B cell (primary cell): Measurements from ENCODE around the gene PNKD.

Experiments used
- EZH2 ChIP-seq: IDR thresholded peaks from 2 replicates; pipeline ENCODE4 v1.6.1; 2012; ENCODE audit warnings: borderline replicate concordance, low read depth, mild to moderate bottlenecking, moderate library complexity, low read length; ENCODE audit not compliant: insufficient read depth, poor library complexity, severe bottlenecking
- TF ChIP-seq, protein P1 (sequence below): fragments of 200-600 bp; IDR thresholded peaks from one replicate; pipeline ENCODE4 v1.8.0; 2022; ENCODE audit warnings: antibody characterized with exemption, mild to moderate bottlenecking

- TF ChIP-seq, protein P1, sequence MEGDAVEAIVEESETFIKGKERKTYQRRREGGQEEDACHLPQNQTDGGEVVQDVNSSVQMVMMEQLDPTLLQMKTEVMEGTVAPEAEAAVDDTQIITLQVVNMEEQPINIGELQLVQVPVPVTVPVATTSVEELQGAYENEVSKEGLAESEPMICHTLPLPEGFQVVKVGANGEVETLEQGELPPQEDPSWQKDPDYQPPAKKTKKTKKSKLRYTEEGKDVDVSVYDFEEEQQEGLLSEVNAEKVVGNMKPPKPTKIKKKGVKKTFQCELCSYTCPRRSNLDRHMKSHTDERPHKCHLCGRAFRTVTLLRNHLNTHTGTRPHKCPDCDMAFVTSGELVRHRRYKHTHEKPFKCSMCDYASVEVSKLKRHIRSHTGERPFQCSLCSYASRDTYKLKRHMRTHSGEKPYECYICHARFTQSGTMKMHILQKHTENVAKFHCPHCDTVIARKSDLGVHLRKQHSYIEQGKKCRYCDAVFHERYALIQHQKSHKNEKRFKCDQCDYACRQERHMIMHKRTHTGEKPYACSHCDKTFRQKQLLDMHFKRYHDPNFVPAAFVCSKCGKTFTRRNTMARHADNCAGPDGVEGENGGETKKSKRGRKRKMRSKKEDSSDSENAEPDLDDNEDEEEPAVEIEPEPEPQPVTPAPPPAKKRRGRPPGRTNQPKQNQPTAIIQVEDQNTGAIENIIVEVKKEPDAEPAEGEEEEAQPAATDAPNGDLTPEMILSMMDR = no peak
- TF ChIP-seq EZH2 = no peak
These were observed 122.1 kb downstream of the PNKD start for GRCh38 chr2:218392459-218392858.
